Measurements from ENCODE around the gene GPR132. TPM values are rescaled to one million over a fixed set of nuclear protein-coding genes. Genes with fewer than 3 reads are reported as not detected.

The GPR132 gene
- total RNA-seq, 6 donors from 2014 or later: 3.0 to 14.7 (median 7.0) TPM

GRCh38 chr14:105063056-105063455, 2.2 kb downstream of the GPR132 start:
- TF ChIP-seq EP300 (IDR thresholded peaks at IDR 0.05) (no peak), POLR2A (IDR thresholded peaks at IDR 0.05) (no peak), CTCF (IDR thresholded peaks at IDR 0.05) (no peak), POLR2AphosphoS5 (IDR thresholded peaks at IDR 0.05) (no peak)
- H3K27ac ChIP-seq: peak overlapping the region; percentile 29 to 91 (median 83)
- 75 to 85% methylated on average over 10 of the region's 10 CpGs for WGBS, 2 donors

GRCh38 chr14:105062048-105062433, 3.2 kb downstream of the GPR132 start:
- DNase-seq (peak in 1 of 2 donors; percentile 45), ATAC-seq (ENCODE audit: low FRiP score in 2 of 2) (no peak)
- WGBS, 2 donors: 78 to 84% methylated on average over 4 to 7 of the region's 7 CpGs
- no peaks in the 10 kb centered on the region for H3K9me3 ChIP-seq
- H3K36me3 ChIP-seq: no peaks in the 10 kb centered on the region
- H3K27me3 ChIP-seq: no peaks in the 10 kb centered on the region
- H3K4me3 ChIP-seq: peak overlapping the region in 2 of 4 donors; percentile 24 to 38
- no peak for TF ChIP-seq EP300 (IDR thresholded peaks at IDR 0.05)
- peak overlapping the region; percentile 79 to 90 (median 81) for H3K27ac ChIP-seq
- H3K4me1 ChIP-seq: peaks cover 40 to 76% (median 60%) of the 10 kb centered on the region in 4 donors

More at GRCh38 chr14:105063056-105063455, 2.2 kb downstream of the GPR132 start:
- H3K9me3 ChIP-seq: no peaks in the 10 kb centered on the region
- peak overlapping the region in 1 of 4 donors; percentile 47 for H3K4me3 ChIP-seq
- H3K27me3 ChIP-seq: no peaks in the 10 kb centered on the region
- DNase-seq (no peak), ATAC-seq (ENCODE audit: low FRiP score in 2 of 2) (peak in 1 of 2 donors; percentile 34)
- no peaks in the 10 kb centered on the region for H3K36me3 ChIP-seq
- peaks cover 40 to 85% (median 65%) of the 10 kb centered on the region in 4 donors for H3K4me1 ChIP-seq

GRCh38 chr14:105061428-105062047, 3.7 kb downstream of the GPR132 start:
- peak; percentile 23 to 52 for ATAC-seq (ENCODE audit: low FRiP score in 2 of 2)
- no peak for TF ChIP-seq EP300 (IDR thresholded peaks at IDR 0.05)
- TF ChIP-seq POLR2AphosphoS5 (IDR thresholded peaks at IDR 0.05): peak in 1 of 2 donors; percentile 15
- 15 to 19% methylated on average over 4 to 11 of the region's 13 CpGs for WGBS, 2 donors
- peak; percentile 69 to 88 for DNase-seq
- H3K4me3 ChIP-seq: peak overlapping the region in 3 of 4 donors; percentile 12 to 38 (median 24)
- no peaks in the 10 kb centered on the region for H3K9me3 ChIP-seq
- peak overlapping the region; percentile 79 to 90 (median 81) for H3K27ac ChIP-seq
- H3K27me3 ChIP-seq: no peaks in the 10 kb centered on the region
- H3K4me1 ChIP-seq: peaks cover 40 to 72% (median 59%) of the 10 kb centered on the region in 4 donors
- no peaks in the 10 kb centered on the region for H3K36me3 ChIP-seq

- WGBS, 2 donors: 30 to 44% methylated on average over 15 to 25 of the region's 30 CpGs
- H3K27ac ChIP-seq: peak overlapping the region; percentile 79 to 90 (median 81)
- ATAC-seq (ENCODE audit: low FRiP score in 2 of 2) (peak; percentile 13 to 43), DNase-seq (peak; percentile 71 to 86)
- peaks cover 40 to 66% (median 58%) of the 10 kb centered on the region in 4 donors for H3K4me1 ChIP-seq
- H3K9me3 ChIP-seq: no peaks in the 10 kb centered on the region
- H3K36me3 ChIP-seq: no peaks in the 10 kb centered on the region
- peak overlapping the region in 3 of 4 donors; percentile 12 to 38 (median 24) for H3K4me3 ChIP-seq
- H3K27me3 ChIP-seq: no peaks in the 10 kb centered on the region
- TF ChIP-seq CTCF (IDR thresholded peaks at IDR 0.05) (no peak), POLR2AphosphoS5 (IDR thresholded peaks at IDR 0.05) (peak in 1 of 2 donors; percentile 7)
Observed at GRCh38 chr14:105060751-105061427, 4.3 kb downstream of the GPR132 start.

GRCh38 chr14:105059925-105060565, 5.2 kb downstream of the GPR132 start:
- peak overlapping the region in 1 of 4 donors; percentile 38 for H3K4me3 ChIP-seq
- peaks cover 40 to 57% (median 50%) of the 10 kb centered on the region in 4 donors for H3K4me1 ChIP-seq
- H3K9me3 ChIP-seq: no peaks in the 10 kb centered on the region
- no peak for ATAC-seq (ENCODE audit: low FRiP score in 2 of 2)
- TF ChIP-seq POLR2A (IDR thresholded peaks at IDR 0.05) (no peak), EP300 (IDR thresholded peaks at IDR 0.05) (no peak), CTCF (IDR thresholded peaks at IDR 0.05) (no peak), POLR2AphosphoS5 (IDR thresholded peaks at IDR 0.05) (no peak)
- DNase-seq: peak in 1 of 2 donors; percentile 56
- peaks cover 0 to 2% (median 0%) of the 10 kb centered on the region in 4 donors for H3K36me3 ChIP-seq
- H3K27me3 ChIP-seq: no peaks in the 10 kb centered on the region
- peak overlapping the region; percentile 79 to 90 (median 81) for H3K27ac ChIP-seq
- WGBS, 2 donors: 77 to 85% methylated on average over 13 to 16 of the region's 16 CpGs
